GM19239 (cell line): ENCODE results near the gene DAPK1.

Source experiments
- DNase-seq: peaks from one replicate; pipeline ENCODE4 v3.0.0; 2011; ENCODE audit warnings: low spot score; ENCODE audit not compliant: insufficient read length
- FAIRE-seq: peaks from 2 replicates; lab custom pipeline; 2011; peaks lifted over from hg19 to GRCh38; lab: Jason Lieb, UNC

DAPK1 gene

GRCh38 chr9:87584326-87584725 is 86.7 kb downstream of the DAPK1 start:
- DNase-seq (no peak), FAIRE-seq (no peak)

GRCh38 chr9:87585123-87585855 is 87.6 kb downstream of the DAPK1 start:
- no peak for FAIRE-seq

DNA sequence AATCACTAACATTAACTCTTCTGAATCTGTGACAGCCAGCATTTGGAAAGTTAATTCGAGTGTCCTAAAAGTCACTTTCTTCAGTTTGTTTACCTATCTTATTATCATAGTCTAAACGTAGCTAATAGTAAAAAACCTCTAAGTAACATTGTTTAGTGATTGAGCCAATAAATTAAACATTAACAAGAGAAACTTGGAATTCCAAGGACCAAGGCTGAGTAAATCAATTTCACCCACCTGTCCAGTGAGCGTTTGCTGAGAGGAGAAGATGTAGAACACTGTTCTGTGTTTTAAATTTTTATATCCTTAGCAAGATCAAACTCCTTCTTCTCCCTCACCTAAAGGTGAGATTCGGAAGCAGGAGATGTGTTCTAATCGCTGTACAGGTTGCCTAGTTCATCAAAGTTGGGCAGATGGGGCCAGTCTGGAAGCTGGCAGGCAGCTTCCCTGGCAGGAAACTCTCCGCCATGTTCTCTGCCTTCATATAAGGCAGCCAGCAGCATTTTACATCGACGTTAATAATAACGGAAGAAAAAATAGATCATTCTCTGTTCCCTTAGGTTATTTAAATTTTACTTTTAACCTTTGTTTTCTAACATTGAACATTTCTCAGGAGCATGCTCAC is 89.2 kb downstream of the DAPK1 start:
- DNase-seq (no peak), FAIRE-seq (no peak)

More at GRCh38 chr9:87585123-87585855, 87.6 kb downstream of the DAPK1 start:
- DNase-seq, result no peak

DNA sequence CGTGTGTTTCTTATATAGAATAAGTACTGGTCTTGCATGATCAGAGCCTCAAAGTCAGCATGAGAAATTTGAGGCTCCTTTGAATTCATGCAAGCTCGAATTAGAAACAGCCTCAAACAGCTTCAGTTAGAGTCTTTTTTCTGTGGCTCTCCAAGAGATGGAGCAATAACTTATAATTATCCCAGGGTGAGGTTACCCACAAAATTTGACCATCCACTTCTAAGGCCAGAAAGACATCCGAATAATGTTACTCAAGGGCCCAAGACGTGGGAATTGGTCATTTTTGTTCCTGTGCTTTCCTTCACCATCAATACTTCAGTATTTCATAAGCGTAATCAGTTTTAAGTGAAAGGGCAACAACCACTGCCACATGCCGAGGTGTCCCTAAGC is 89.7 kb downstream of the DAPK1 start:
- DNase-seq (no peak), FAIRE-seq (no peak)

GRCh38 chr9:87587864-87588263 is 90.2 kb downstream of the DAPK1 start:
- FAIRE-seq, result no peak
- no peak for DNase-seq

GRCh38 chr9:87588339-87588738 is 90.7 kb downstream of the DAPK1 start:
- FAIRE-seq, result no peak
- no peak for DNase-seq

DNA sequence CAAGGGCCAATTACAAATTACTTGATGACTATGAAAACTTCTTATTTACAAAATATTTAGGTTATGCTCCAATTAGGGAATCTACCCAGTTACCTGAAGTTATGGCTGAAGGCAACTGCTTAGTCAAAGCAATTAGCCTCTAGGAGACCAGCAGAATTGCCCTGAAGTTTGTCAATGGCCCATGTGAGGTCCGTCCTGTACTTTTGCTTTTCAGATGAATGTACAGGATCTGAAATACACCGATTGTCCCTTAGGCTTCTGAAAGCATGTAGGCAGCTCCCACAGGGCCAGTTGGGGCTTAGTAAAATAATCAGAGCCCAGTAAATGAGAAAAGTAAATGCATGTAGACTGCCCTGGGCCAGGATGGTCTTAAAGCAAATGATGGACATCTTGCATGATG is 93.3 kb downstream of the DAPK1 start:
- DNase-seq (no peak), FAIRE-seq (no peak)

- no peak for FAIRE-seq
- no peak for DNase-seq
Observed at GRCh38 chr9:87592554-87593358, 95.1 kb downstream of the DAPK1 start.

DNA sequence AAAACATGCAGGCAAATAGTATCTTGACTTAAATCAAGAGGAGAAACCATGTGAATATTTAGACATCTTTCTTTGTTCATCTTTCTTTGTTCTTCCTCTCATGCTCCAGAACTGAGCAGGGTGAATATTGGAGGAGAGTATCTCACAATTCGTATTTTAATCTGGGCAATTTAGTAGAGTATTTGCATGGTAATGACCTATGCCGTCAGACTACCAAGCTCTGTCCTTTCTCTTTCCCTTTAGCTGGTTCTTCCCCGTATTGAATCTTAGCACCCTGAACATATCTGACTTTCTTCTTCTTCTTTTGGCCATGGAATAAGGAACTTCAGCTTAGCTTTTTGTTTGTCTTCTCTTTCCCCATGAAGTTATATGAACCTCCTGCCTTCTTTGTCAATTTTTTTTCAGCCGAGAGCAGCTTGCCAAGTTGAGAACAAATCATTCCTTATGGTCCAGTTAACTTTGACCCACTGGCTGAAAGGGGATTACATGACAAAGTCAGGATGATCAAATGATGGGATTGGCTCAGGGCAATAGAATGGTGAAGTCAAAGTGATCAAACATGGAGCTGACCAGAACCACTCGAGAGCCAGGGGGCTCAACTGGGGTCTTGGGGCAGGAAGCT is 95.8 kb downstream of the DAPK1 start:
- DNase-seq, result no peak
- no peak for FAIRE-seq

- no peak for FAIRE-seq
Observed at GRCh38 chr9:87594194-87594593, 96.5 kb downstream of the DAPK1 start.

GRCh38 chr9:87594662-87595061 is 97.0 kb downstream of the DAPK1 start:
- FAIRE-seq, result no peak

More at GRCh38 chr9:87594194-87594593, 96.5 kb downstream of the DAPK1 start:
- no peak for DNase-seq

DNA sequence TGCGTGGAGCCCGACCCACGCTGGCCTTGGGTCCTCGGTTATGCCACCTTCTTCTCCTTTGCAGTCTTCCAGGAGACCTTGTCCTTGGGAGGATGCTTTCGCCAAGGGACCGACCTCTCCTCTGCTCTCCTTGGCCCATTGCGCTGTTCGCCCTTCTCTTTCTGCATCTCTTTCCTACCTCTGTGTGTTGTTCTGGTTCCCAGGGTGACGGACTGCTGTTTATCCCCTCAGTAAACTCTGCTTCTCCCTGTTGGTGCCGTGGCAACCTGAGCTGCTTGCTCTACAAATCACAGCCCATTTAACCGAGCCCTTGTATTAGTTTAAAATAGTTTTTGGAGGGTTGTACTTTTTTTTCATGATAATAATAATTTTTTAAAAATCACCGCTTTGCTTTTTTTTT is 97.9 kb downstream of the DAPK1 start:
- FAIRE-seq (no peak), DNase-seq (no peak)

More at GRCh38 chr9:87594662-87595061, 97.0 kb downstream of the DAPK1 start:
- DNase-seq, result no peak

DNA sequence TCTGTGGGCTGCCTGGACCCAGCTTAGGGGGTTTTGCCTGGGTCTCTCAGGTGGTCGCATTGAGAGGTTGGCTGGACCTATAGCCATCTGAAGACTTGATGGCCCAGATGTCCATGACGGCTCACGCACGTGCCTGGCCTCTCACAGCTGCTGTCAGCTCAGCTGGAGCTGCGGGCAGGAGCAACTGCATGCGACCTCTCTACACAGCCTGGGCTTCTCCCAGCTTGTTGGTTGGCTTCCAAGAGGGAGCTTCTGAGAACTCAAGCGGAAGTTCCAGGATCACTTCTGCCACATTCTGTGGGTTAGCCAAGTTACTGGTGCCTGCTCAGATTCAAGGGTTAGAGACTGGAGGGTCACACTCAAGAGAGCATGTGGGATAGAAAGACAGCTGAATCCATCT is 99.2 kb downstream of the DAPK1 start:
- DNase-seq, result no peak
- FAIRE-seq, result no peak

DNA sequence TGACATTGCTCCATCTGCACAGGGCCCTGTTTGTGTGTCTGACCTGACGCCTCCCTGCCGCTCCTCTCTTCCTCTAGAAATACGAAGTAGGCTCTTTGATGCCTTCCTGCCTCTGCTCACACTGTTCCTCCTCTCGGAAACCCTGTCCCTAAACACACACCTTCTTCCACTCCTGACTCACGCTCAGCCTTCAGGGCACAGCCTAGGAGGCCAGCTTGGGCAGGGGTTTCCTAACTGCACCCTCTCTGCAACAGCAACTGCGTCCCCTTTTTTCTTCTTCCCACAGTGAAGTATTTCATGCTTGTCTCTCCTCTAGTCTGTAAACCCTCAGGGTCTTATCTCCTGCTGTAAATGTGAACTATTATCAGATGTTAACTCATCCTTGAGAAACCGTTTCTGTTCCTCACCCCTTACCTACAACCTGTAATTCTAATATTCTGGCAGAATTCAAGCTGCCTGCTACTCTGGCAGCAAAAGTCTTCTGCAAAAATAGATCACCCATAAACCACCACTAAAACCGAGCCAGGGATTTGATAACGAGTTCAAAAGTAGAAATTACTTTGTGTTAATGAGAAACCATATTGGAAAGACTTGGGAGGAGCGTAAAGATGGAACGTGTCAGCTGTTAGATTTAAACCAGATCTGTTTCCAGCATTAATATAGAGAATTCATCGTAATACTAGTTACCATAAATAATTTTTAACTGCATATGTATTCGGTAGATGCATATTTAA is 100.2 kb downstream of the DAPK1 start:
- DNase-seq (no peak), FAIRE-seq (no peak)

GRCh38 chr9:87599901-87600610 is 102.4 kb downstream of the DAPK1 start:
- DNase-seq (no peak), FAIRE-seq (no peak)

- DNase-seq (no peak), FAIRE-seq (no peak)
Observed at GRCh38 chr9:87601176-87601575, 103.5 kb downstream of the DAPK1 start.

DNA sequence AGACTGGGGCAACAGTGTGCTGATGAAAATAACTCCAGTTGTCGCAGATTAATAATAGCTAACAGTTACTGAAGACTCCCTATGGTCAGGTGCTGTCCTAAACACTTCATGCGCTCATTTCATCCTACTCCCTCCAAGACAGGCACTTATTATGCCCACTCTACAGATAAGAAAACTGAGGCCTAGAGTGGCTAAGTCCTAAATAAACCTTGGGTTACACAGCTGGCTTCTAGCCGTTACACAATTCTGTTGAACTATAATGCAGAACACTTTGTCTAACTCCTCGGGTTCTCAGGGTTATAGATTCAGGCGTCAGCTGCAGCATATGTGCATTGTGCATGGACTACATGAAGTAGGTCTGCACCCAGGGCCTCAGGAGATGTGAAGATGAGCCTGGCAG is 103.9 kb downstream of the DAPK1 start:
- FAIRE-seq, result no peak
- no peak for DNase-seq

DNA sequence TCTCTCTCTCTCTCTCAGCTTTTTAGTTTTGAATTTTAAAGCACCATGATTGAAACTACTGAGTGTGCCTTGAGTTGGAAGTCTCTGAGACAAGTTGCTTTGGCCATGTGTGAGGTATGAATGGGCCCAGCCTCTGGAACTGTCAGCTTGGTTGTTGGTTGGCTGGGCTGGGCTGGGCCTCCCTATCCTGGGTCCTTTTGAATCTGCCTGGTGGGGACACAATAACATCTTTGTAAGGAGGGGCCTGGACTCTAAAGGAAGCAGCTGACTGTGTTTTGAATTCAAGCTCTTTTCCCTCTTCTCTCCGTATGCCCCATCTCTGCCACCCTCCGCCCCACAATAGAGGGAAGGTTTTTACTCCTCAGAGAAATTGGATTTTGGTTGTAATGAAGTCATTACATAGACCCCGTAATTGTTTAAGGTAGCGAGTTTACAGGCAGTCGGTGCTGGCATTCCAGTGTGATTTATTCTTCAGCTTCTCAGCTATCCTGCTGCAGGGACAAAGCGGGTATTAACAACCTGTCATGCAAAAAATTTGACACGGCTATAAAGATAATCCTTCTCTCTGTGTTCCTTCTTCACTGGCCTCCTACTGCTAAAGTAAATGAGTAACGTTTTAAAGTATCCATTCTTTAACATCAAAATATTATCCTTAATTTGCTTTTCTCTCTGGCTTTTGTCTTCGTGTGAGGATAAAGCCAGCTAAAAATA is 105.4 kb downstream of the DAPK1 start:
- FAIRE-seq (no peak), DNase-seq (no peak)
